HG03060 (cell line): ENCODE results near the gene LRRC3.

Experiments
- ATAC-seq: cut with Tn5 transposase; IDR thresholded peaks from one replicate; pipeline ENCODE4 v1.9.1; 2021; ENCODE audit warnings: low read depth, moderate number of reproducible peaks; ENCODE audit not compliant: unreplicated experiment

The LRRC3 gene

GRCh38 chr21:44437696-44438431 lies 17.4 kb upstream of the LRRC3 start:
- no peak for ATAC-seq

GRCh38 chr21:44438531-44439210 lies 16.6 kb upstream of the LRRC3 start:
- ATAC-seq: no peak

- no peak for ATAC-seq
These were observed 16.1 kb upstream of the LRRC3 start for GRCh38 chr21:44439211-44439600.

- ATAC-seq: no peak
These were observed 14.9 kb upstream of the LRRC3 start for GRCh38 chr21:44440241-44441040.

GRCh38 chr21:44441041-44441400 lies 14.3 kb upstream of the LRRC3 start:
- no peak for ATAC-seq

GRCh38 chr21:44441581-44442265 lies 13.6 kb upstream of the LRRC3 start:
- no peak for ATAC-seq

- ATAC-seq: no peak
These were observed 12.8 kb upstream of the LRRC3 start for GRCh38 chr21:44442266-44443125.

GRCh38 chr21:44443291-44443890 lies 11.9 kb upstream of the LRRC3 start:
- no peak for ATAC-seq

GRCh38 chr21:44443891-44444285 lies 11.4 kb upstream of the LRRC3 start:
- no peak for ATAC-seq

GRCh38 chr21:44444286-44444931 lies 10.9 kb upstream of the LRRC3 start:
- no peak for ATAC-seq

GRCh38 chr21:44445145-44445812 lies 10.0 kb upstream of the LRRC3 start:
- no peak for ATAC-seq

GRCh38 chr21:44448651-44449131 lies 6.6 kb upstream of the LRRC3 start:
- ATAC-seq: no peak

- no peak for ATAC-seq
These were observed 5.6 kb upstream of the LRRC3 start for GRCh38 chr21:44449473-44450363.

GRCh38 chr21:44450402-44450801 lies 4.9 kb upstream of the LRRC3 start:
- no peak for ATAC-seq

- ATAC-seq: no peak
These were observed 4.3 kb upstream of the LRRC3 start for GRCh38 chr21:44450999-44451398.

GRCh38 chr21:44453120-44453519 lies 2.2 kb upstream of the LRRC3 start:
- ATAC-seq: no peak

GRCh38 chr21:44454058-44454457 lies 1.3 kb upstream of the LRRC3 start:
- ATAC-seq: no peak
